ENCODE measurements around the gene NLRP13.

GRCh38 chr19:55935206-55935605 lies 3.1 kb upstream of the NLRP13 start:
- TF ChIP-seq, protein P1, sequence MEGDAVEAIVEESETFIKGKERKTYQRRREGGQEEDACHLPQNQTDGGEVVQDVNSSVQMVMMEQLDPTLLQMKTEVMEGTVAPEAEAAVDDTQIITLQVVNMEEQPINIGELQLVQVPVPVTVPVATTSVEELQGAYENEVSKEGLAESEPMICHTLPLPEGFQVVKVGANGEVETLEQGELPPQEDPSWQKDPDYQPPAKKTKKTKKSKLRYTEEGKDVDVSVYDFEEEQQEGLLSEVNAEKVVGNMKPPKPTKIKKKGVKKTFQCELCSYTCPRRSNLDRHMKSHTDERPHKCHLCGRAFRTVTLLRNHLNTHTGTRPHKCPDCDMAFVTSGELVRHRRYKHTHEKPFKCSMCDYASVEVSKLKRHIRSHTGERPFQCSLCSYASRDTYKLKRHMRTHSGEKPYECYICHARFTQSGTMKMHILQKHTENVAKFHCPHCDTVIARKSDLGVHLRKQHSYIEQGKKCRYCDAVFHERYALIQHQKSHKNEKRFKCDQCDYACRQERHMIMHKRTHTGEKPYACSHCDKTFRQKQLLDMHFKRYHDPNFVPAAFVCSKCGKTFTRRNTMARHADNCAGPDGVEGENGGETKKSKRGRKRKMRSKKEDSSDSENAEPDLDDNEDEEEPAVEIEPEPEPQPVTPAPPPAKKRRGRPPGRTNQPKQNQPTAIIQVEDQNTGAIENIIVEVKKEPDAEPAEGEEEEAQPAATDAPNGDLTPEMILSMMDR (IDR thresholded peaks at IDR 0.05; ENCODE audit: insufficient read depth, low read depth, low read length), result no peak
- TF ChIP-seq EZH2 (IDR thresholded peaks at IDR 0.05; ENCODE audit: insufficient read depth, low read length), result no peak
